Kidney epithelial cell (primary cell): Measurements from ENCODE around the gene RCAN2. TPM values are rescaled to one million over a fixed set of nuclear protein-coding genes. Genes with fewer than 3 reads are reported as not detected.
A peak's percentile ranks its signal among the peaks of the same experiment; 100 is the strongest.

Source experiments
- DNase-seq: peaks from one replicate; pipeline ENCODE4 v3.0.0-alpha.2; 2010; ENCODE audit warnings: low read depth
- H3K27me3 ChIP-seq: 2 replicates; pipeline ENCODE4 v1.6.0; 2011; ENCODE audit warnings: low read length; ENCODE audit not compliant: control insufficient read depth, insufficient read depth
- H3K36me3 ChIP-seq: 2 replicates; pipeline ENCODE4 v1.5.1; 2011; ENCODE audit warnings: low read length; ENCODE audit not compliant: control insufficient read depth, insufficient read depth
- H3K4me3 ChIP-seq: 2 replicates; pipeline ENCODE4 v1.5.1; 2011; ENCODE audit warnings: low read depth, mild to moderate bottlenecking, control low read depth, low read length
- CTCF ChIP-seq: IDR thresholded peaks from 2 replicates; pipeline ENCODE4 v1.5.1; 2011; ENCODE audit warnings: mild to moderate bottlenecking, moderate library complexity, low read length, control low read depth, inconsistent platforms; ENCODE audit not compliant: insufficient read depth, poor library complexity, severe bottlenecking
- total RNA-seq: library from RNA; depleted of rRNA; stranded (reverse); fragments of >200 nt; gene quantifications from 2 replicates; pipeline ENCODE4 v1.2.3, GENCODE V29; 2015

Gene RCAN2
- total RNA-seq, result 5.6 and 6.2 TPM in 2 replicates

GRCh38 chr6:46491201-46491627, at the start of gene RCAN2:
TSS of gene RCAN2 (minus strand) at chr6:46491449.
- no peak for DNase-seq
- Histone ChIP-seq H3K36me3 (no peaks in the 10 kb centered on the region), H3K27me3 (peaks cover 11% of the 10 kb centered on the region), H3K4me3 (peak within 1 kb of the TSS; percentile 48)
- TF ChIP-seq CTCF, result no peak

- H3K36me3 ChIP-seq, result no peaks in the 10 kb centered on the region
- TF ChIP-seq CTCF, result no peak
- no peaks in the 10 kb centered on the region for H3K27me3 ChIP-seq
- no peak overlapping the region for H3K4me3 ChIP-seq
- no peak for DNase-seq
Observed at GRCh38 chr6:46539866-46540265, 48.6 kb upstream of the RCAN2 start.

GRCh38 chr6:46538800-46539480, 47.7 kb upstream of the RCAN2 start:
- no peaks in the 10 kb centered on the region for H3K36me3 ChIP-seq
- no peak for TF ChIP-seq CTCF

GRCh38 chr6:46530896-46531295, 39.6 kb upstream of the RCAN2 start:
- H3K36me3 ChIP-seq, result no peaks in the 10 kb centered on the region
- DNase-seq, result no peak
- no peaks in the 10 kb centered on the region for H3K27me3 ChIP-seq
- no peak for TF ChIP-seq CTCF
- H3K4me3 ChIP-seq, result no peak overlapping the region

More at GRCh38 chr6:46538800-46539480, 47.7 kb upstream of the RCAN2 start:
- Histone ChIP-seq H3K27me3 (no peaks in the 10 kb centered on the region), H3K4me3 (no peak overlapping the region)
- DNase-seq, result no peak

- no peak for TF ChIP-seq CTCF
- H3K27me3 ChIP-seq, result no peaks in the 10 kb centered on the region
Observed at GRCh38 chr6:46528961-46529750, 37.9 kb upstream of the RCAN2 start.

More at GRCh38 chr6:46528961-46529750, 37.9 kb upstream of the RCAN2 start:
- DNase-seq, result no peak
- H3K4me3 ChIP-seq, result no peak overlapping the region
- no peaks in the 10 kb centered on the region for H3K36me3 ChIP-seq
